GM19240 (cell line): ENCODE results near the gene SEPTIN7.

Source experiments
- DNase-seq: peaks from one replicate; pipeline ENCODE4 v3.0.0; 2011; ENCODE audit warnings: low spot score; ENCODE audit not compliant: insufficient read length

SEPTIN7 gene

GRCh38 chr7:35787925-35788324 is 12.9 kb upstream of the SEPTIN7 start:
- DNase-seq, result no peak

- no peak for DNase-seq
Observed at GRCh38 chr7:35792472-35792871, 8.4 kb upstream of the SEPTIN7 start.

- no peak for DNase-seq
Observed at GRCh38 chr7:35792873-35793489, 7.9 kb upstream of the SEPTIN7 start.

GRCh38 chr7:35797311-35797710 is 3.5 kb upstream of the SEPTIN7 start:
- DNase-seq, result no peak

GRCh38 chr7:35799846-35800717 is 775 bp upstream of the SEPTIN7 start:
- DNase-seq, result peak; percentile 39

- no peak for DNase-seq
Observed at GRCh38 chr7:35801392-35802101, 690 bp downstream of the SEPTIN7 start.

GRCh38 chr7:35802102-35802466 is 1.2 kb downstream of the SEPTIN7 start:
- DNase-seq, result no peak

GRCh38 chr7:35802649-35803048 is 1.8 kb downstream of the SEPTIN7 start:
- no peak for DNase-seq

- no peak for DNase-seq
Observed at GRCh38 chr7:35804231-35804970, 3.5 kb downstream of the SEPTIN7 start.

- DNase-seq, result no peak
Observed at GRCh38 chr7:35805876-35806275, 5.0 kb downstream of the SEPTIN7 start.

- DNase-seq, result no peak
Observed at GRCh38 chr7:35816514-35816913, 15.7 kb downstream of the SEPTIN7 start.

GRCh38 chr7:35817181-35817580 is 16.3 kb downstream of the SEPTIN7 start:
- DNase-seq, result no peak

GRCh38 chr7:35817930-35818329 is 17.1 kb downstream of the SEPTIN7 start:
- DNase-seq, result no peak

GRCh38 chr7:35818513-35818912 is 17.7 kb downstream of the SEPTIN7 start:
- no peak for DNase-seq

- no peak for DNase-seq
Observed at GRCh38 chr7:35819310-35819709, 18.5 kb downstream of the SEPTIN7 start.

GRCh38 chr7:35819954-35820703 is 19.3 kb downstream of the SEPTIN7 start:
- no peak for DNase-seq

GRCh38 chr7:35820858-35821257 is 20.0 kb downstream of the SEPTIN7 start:
- no peak for DNase-seq

- no peak for DNase-seq
Observed at GRCh38 chr7:35823440-35823839, 22.6 kb downstream of the SEPTIN7 start.

GRCh38 chr7:35825974-35826373 is 25.1 kb downstream of the SEPTIN7 start:
- no peak for DNase-seq

- no peak for DNase-seq
Observed at GRCh38 chr7:35826751-35827150, 25.9 kb downstream of the SEPTIN7 start.

GRCh38 chr7:35828817-35829216 is 28.0 kb downstream of the SEPTIN7 start:
- no peak for DNase-seq
